Keratinocyte (primary cell): ENCODE data around the gene PGLYRP4. TPM values are rescaled to one million over a fixed set of nuclear protein-coding genes. Genes with fewer than 3 reads are reported as not detected.

Experiments
- DNase-seq: peaks from one replicate; pipeline ENCODE4 v3.0.0-alpha.2; 2011; ENCODE audit warnings: low read depth, missing footprints, low spot score
- FAIRE-seq: peaks from 2 replicates; lab custom pipeline; 2011; peaks lifted over from hg19 to GRCh38; lab: Jason Lieb, UNC
- H2AFZ ChIP-seq: 2 replicates; pipeline ENCODE4 v1.6.0; 2012; ENCODE audit warnings: low read length, control low read depth, inconsistent platforms; ENCODE audit not compliant: control insufficient read depth
- H3K27ac ChIP-seq: 2 replicates; pipeline ENCODE4 v1.5.1; 2011; ENCODE audit warnings: low read length; ENCODE audit not compliant: control insufficient read depth, insufficient read depth
- H3K27me3 ChIP-seq: 3 replicates; pipeline ENCODE4 v1.6.0; 2011; ENCODE audit warnings: low read length; ENCODE audit not compliant: control insufficient read depth, insufficient read depth; ENCODE audit errors: extremely low read depth
- H3K36me3 ChIP-seq, 2 experiments: 2 replicates in 1 of 2; 3 replicates in 1 of 2; pipeline ENCODE4 v1.5.1; 2011; ENCODE audit warnings: low read length in 2 of 2, mild to moderate bottlenecking in 1 of 2; ENCODE audit not compliant: control insufficient read depth in 2 of 2, insufficient read depth in 2 of 2; ENCODE audit errors: extremely low read depth in 1 of 2
- H3K4me1 ChIP-seq: 3 replicates; pipeline ENCODE4 v1.5.1; 2011; ENCODE audit warnings: low read length; ENCODE audit not compliant: control insufficient read depth, insufficient read depth; ENCODE audit errors: extremely low read depth
- H3K4me2 ChIP-seq: 3 replicates; pipeline ENCODE4 v1.6.0; 2011; ENCODE audit warnings: low read depth, low read length; ENCODE audit not compliant: control insufficient read depth, insufficient read depth; ENCODE audit errors: extremely low read depth
- H3K4me3 ChIP-seq, 3 experiments: fragments of 200-600 bp in 1 of 3; sonication (generic) in 1 of 3; 2 replicates in 2 of 3; 3 replicates in 1 of 3; pipeline ENCODE4 v1.5.1; 2011 to 2016; ENCODE audit warnings: low read length in 3 of 3, mild to moderate bottlenecking in 3 of 3, control low read depth in 2 of 3, inconsistent platforms in 1 of 3, low read depth in 1 of 3, mixed read lengths in 1 of 3, mixed run types in 1 of 3, moderate library complexity in 1 of 3; ENCODE audit not compliant: control insufficient read depth in 2 of 3, insufficient read depth in 2 of 3; ENCODE audit errors: extremely low read depth in 1 of 3
- H3K79me2 ChIP-seq: 2 replicates; pipeline ENCODE4 v1.6.0; 2012; ENCODE audit warnings: low read length; ENCODE audit not compliant: control insufficient read depth, insufficient read depth
- H3K9ac ChIP-seq: 3 replicates; pipeline ENCODE4 v1.6.0; 2011; ENCODE audit warnings: low read length; ENCODE audit not compliant: control insufficient read depth, insufficient read depth; ENCODE audit errors: extremely low read depth
- H3K9me1 ChIP-seq: 3 replicates; pipeline ENCODE4 v1.6.0; 2011; ENCODE audit warnings: low read length; ENCODE audit not compliant: control insufficient read depth, insufficient read depth; ENCODE audit errors: extremely low read depth
- H3K9me3 ChIP-seq: 2 replicates; pipeline ENCODE4 v1.5.1; 2012; ENCODE audit warnings: low read depth, low read length; ENCODE audit not compliant: control insufficient read depth
- H4K20me1 ChIP-seq: 3 replicates; pipeline ENCODE4 v1.6.0; 2011; ENCODE audit warnings: low read length; ENCODE audit not compliant: control insufficient read depth, insufficient read depth; ENCODE audit errors: extremely low read depth
- EZH2 ChIP-seq: IDR thresholded peaks from one replicate; pipeline ENCODE4 v1.6.1; 2012; ENCODE audit warnings: inconsistent platforms, mild to moderate bottlenecking, low read length, moderate library complexity
- dilution Hi-C: fragments of 300-500 bp; cut with MboI; formaldehyde crosslinking; loops from one replicate; pipeline ENCODE4 v1.7.0; 2020; ENCODE audit warnings: low sequenced_read_pairs; ENCODE audit not compliant: extremely low pct_ligation_motif_present
- polyA plus RNA-seq, 5 experiments: library from polyadenylated mRNA; depleted of rRNA in 3 of 5; stranded (reverse) in 3 of 5; stranded (forward) in 1 of 5; unstranded in 1 of 5; fragments of >200 nt; gene quantifications; 1 replicate in 1 of 5; 2 replicates in 3 of 5; 3 replicates in 1 of 5; pipeline versions ENCODE4 v1.2.1 to v1.2.3, GENCODE V29; 2011 to 2012; ENCODE audit warnings: missing spikeins in 2 of 5, low read depth in 1 of 5, low replicate concordance in 1 of 5
- TF ChIP-seq, protein P1 (sequence below), 3 experiments: IDR thresholded peaks in 1 of 3; conservative IDR thresholded peaks in 1 of 3; optimal IDR thresholded peaks in 1 of 3; 2 replicates in 2 of 3; 3 replicates in 1 of 3; pipeline versions ENCODE3 to v1.5.1; 2011; ENCODE audit warnings: low read length in 3 of 3, mild to moderate bottlenecking in 3 of 3, moderate library complexity in 2 of 3, control low read depth in 1 of 3, inconsistent platforms in 1 of 3; ENCODE audit not compliant: insufficient read depth in 2 of 3; ENCODE audit errors: extremely low read depth in 1 of 3

The PGLYRP4 gene
- polyA plus RNA-seq, 1 donor (not counting 4 experiments of a cell fraction or from before 2014, with no cell fraction given) = 3.8 TPM

DNA sequence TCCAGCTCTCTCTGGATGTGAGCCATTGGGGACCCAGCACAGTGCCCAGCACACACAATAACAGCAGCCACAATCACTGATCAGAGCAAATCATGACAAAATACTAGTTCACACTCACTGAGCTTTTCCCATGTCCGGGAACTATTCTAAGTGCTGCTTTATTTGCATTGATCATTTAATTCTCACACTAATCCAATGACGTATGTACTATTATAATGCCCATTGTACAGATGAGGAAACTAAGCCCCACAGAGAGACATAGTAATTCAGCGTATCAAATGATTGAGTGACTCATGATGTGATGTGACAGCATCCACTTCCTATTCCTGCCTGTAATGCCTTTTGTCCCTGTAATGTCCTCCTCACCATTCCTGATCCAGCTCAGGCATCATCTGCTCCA, 44.2 kb upstream of the PGLYRP4 start:
- Histone ChIP-seq H3K9me1 (no peaks in the 10 kb centered on the region), H3K79me2 (no peaks in the 10 kb centered on the region), H3K36me3 (no peaks in the 10 kb centered on the region), H3K4me3 (no peak overlapping the region), H3K4me1 (peaks cover 31% of the 10 kb centered on the region), H3K9ac (no peak overlapping the region), H4K20me1 (no peaks in the 10 kb centered on the region), H3K27ac (no peak overlapping the region), H2AFZ (no peak overlapping the region), H3K9me3 (no peaks in the 10 kb centered on the region), H3K4me2 (no peak overlapping the region), H3K27me3 (peaks cover 7% of the 10 kb centered on the region)
- no peak for DNase-seq
- no peak for FAIRE-seq
- dilution Hi-C loops = no loop called here
- TF ChIP-seq, protein P1, sequence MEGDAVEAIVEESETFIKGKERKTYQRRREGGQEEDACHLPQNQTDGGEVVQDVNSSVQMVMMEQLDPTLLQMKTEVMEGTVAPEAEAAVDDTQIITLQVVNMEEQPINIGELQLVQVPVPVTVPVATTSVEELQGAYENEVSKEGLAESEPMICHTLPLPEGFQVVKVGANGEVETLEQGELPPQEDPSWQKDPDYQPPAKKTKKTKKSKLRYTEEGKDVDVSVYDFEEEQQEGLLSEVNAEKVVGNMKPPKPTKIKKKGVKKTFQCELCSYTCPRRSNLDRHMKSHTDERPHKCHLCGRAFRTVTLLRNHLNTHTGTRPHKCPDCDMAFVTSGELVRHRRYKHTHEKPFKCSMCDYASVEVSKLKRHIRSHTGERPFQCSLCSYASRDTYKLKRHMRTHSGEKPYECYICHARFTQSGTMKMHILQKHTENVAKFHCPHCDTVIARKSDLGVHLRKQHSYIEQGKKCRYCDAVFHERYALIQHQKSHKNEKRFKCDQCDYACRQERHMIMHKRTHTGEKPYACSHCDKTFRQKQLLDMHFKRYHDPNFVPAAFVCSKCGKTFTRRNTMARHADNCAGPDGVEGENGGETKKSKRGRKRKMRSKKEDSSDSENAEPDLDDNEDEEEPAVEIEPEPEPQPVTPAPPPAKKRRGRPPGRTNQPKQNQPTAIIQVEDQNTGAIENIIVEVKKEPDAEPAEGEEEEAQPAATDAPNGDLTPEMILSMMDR (optimal IDR thresholded peaks at IDR 0.05 in 1 of 3, IDR thresholded peaks at IDR 0.05 in 1 of 3, conservative IDR thresholded peaks at IDR 0.05 in 1 of 3; ENCODE audit: extremely low read depth in 1 of 3, insufficient read depth in 2 of 3, low read length in 3 of 3) = no peak
- TF ChIP-seq EZH2 = no peak

DNA sequence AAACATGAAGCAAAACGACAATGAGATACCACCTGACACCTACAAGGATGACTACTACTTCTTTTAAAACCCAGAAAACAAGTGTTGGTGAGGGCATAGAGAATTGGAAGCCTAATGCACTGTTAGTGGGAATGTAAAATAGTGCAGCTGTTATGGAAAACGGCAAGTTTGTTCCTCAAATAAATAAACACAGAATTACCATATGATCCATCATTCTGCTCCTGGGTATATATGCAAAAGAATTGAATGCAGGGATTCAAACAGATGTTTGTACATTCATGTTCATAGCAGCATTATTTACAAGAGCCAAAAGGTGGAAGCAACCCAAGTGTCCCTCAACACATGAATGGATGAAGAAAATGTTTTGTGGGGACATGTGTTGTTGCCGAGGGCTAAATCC, 43.6 kb upstream of the PGLYRP4 start:
- no peaks in the 10 kb centered on the region for H3K9me1 ChIP-seq
- H3K36me3 ChIP-seq = no peaks in the 10 kb centered on the region
- DNase-seq = no peak
- H3K4me1 ChIP-seq = peaks cover 32% of the 10 kb centered on the region
- no peaks in the 10 kb centered on the region for H3K9me3 ChIP-seq
- H3K27ac ChIP-seq = no peak overlapping the region
- H2AFZ ChIP-seq = no peak overlapping the region
- H4K20me1 ChIP-seq = no peaks in the 10 kb centered on the region
- TF ChIP-seq EZH2 = no peak
- TF ChIP-seq, protein P1 (optimal IDR thresholded peaks at IDR 0.05 in 1 of 3, IDR thresholded peaks at IDR 0.05 in 1 of 3, conservative IDR thresholded peaks at IDR 0.05 in 1 of 3; ENCODE audit: extremely low read depth in 1 of 3, insufficient read depth in 2 of 3, low read length in 3 of 3) = no peak
- no peaks in the 10 kb centered on the region for H3K79me2 ChIP-seq
- H3K4me2 ChIP-seq = no peak overlapping the region
- H3K9ac ChIP-seq = no peak overlapping the region
- peaks cover 7% of the 10 kb centered on the region for H3K27me3 ChIP-seq
- no peak for FAIRE-seq
- no peak overlapping the region for H3K4me3 ChIP-seq
- dilution Hi-C loops = no loop called here
